Heart left ventricle (tissue), 13 donors: ENCODE results near the gene RAB11A.

Source experiments
- POLR2A ChIP-seq, 2 donors: fragments of 450-650 bp; IDR thresholded peaks; one replicate each; pipeline ENCODE4 v1.6.1; 2017; ENCODE audit warnings: antibody characterized with exemption in 2 of 2, mild to moderate bottlenecking in 2 of 2, moderate library complexity in 2 of 2
- TF ChIP-seq, protein P1 (sequence below), 12 donors: fragments of 200-600 bp; sonication (generic) in 4 of 12; IDR thresholded peaks; one replicate each; pipeline versions ENCODE4 v1.5.0 to v1.8.0; 2018 to 2022; ENCODE audit warnings: antibody characterized with exemption in 12 of 12, mild to moderate bottlenecking in 5 of 12
- donor health status: ischemic (EF 13 %, LVEDD 7.1; RV severe dilation, severe dysfunction).
- donor health status: DM: no; HTN: yes; CAD: no.
- donor health status: DM: no; HTN: no; CAD: no.
- donor health status: ischemic (EF 25% LVEDD 6.9; RV normal size, moderate dysfunction).
- donor health status: ischemic (EF 25% LVEDD 5.7; RV mildly dilated, moderate dysfunction).
- donor health status: ischemic (EF 35%, LVEDD 5.7; RV mildly dilated, moderate dysfunction).
- donor health status: nonischemic (EF 11% LVEDD 7.7; RV severe dilation, severe dysfunction).
- donor health status: DM: yes; HTN: yes; CAD: no.
- donor health status: PGD.
- donor health status: ischemic (EF 29% LVEDD 5.4; RV normal size, mild dysfunction).
- donor health status: nonischemic (EF 23%, LVEDD 6.1; RV moderate dilation, normal function).

DNA sequence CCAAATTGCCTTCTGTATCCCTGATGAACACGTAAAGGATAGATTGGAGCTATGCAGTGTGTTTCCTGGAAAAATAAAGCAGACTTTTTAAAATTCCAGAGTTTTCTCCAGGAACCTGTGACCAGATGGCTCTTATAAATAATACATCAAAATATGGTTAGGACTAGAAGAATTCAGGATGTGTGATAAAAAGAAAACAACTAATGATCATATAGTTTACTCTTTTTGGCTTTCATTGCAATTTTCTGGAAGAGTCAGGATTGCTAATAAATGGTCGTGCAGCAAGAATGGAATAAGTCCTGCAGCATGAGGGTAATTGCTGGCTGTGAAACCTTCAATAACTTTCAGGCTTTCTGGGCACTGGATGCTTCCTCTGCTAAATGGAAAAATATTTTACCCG, 47.0 kb upstream of the RAB11A start:
- TF ChIP-seq, protein P1, sequence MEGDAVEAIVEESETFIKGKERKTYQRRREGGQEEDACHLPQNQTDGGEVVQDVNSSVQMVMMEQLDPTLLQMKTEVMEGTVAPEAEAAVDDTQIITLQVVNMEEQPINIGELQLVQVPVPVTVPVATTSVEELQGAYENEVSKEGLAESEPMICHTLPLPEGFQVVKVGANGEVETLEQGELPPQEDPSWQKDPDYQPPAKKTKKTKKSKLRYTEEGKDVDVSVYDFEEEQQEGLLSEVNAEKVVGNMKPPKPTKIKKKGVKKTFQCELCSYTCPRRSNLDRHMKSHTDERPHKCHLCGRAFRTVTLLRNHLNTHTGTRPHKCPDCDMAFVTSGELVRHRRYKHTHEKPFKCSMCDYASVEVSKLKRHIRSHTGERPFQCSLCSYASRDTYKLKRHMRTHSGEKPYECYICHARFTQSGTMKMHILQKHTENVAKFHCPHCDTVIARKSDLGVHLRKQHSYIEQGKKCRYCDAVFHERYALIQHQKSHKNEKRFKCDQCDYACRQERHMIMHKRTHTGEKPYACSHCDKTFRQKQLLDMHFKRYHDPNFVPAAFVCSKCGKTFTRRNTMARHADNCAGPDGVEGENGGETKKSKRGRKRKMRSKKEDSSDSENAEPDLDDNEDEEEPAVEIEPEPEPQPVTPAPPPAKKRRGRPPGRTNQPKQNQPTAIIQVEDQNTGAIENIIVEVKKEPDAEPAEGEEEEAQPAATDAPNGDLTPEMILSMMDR (IDR thresholded peaks at IDR 0.05), result no peak
- TF ChIP-seq POLR2A (IDR thresholded peaks at IDR 0.05), result no peak
